ENCODE data around the gene CYTH3.

Gene CYTH3

DNA sequence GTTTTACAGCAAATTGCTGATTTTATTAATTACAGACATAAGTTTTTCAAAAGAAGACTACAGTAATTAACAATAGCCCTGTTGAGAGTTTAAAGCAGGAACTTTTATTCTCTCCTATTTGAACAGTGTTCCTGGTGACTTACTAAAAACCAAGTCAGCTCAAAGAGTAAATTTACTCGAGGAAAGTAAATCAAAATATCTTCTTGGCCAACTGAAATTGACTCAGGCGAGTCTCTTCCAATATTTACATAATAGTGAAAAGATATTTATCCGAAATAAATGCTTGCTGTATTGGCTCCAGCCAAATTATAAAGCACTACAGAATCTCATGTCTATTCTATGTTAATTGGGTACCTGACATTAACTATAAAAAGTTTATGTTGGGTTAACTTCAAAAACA lies 13.2 kb downstream of the CYTH3 start:
- TF ChIP-seq POLR2AphosphoS5 (IDR thresholded peaks at IDR 0.05; ENCODE audit: low read depth, low read length) (no peak), POLR2A (IDR thresholded peaks at IDR 0.05; ENCODE audit: low read depth, low read length) (no peak), SPI1 (IDR thresholded peaks at IDR 0.05; ENCODE audit: low read depth, low read length) (no peak), POU2F2 (IDR thresholded peaks at IDR 0.05; ENCODE audit: low read depth, low read length) (no peak), TAF1 (IDR thresholded peaks at IDR 0.05; ENCODE audit: low read depth, low read length) (no peak), PAX5 (IDR thresholded peaks at IDR 0.05; ENCODE audit: insufficient read depth, low read length, severe bottlenecking) (no peak)
- no peak for DNase-seq (ENCODE audit: insufficient read length, low spot score)
- FAIRE-seq: no peak

GRCh38 chr7:6258440-6259182 lies 13.8 kb downstream of the CYTH3 start:
- TF ChIP-seq SPI1 (IDR thresholded peaks at IDR 0.05; ENCODE audit: low read depth, low read length) (peak; percentile 50; the same call in 1 of the 2 replicates), POU2F2 (IDR thresholded peaks at IDR 0.05; ENCODE audit: low read depth, low read length) (no peak)
- DNase-seq (ENCODE audit: insufficient read length, low spot score) (no peak), FAIRE-seq (peak; percentile 76)

GRCh38 chr7:6257675-6258074 lies 14.7 kb downstream of the CYTH3 start:
- no peak for DNase-seq (ENCODE audit: insufficient read length, low spot score)
- TF ChIP-seq POLR2A (IDR thresholded peaks at IDR 0.05; ENCODE audit: low read depth, low read length) (peak; percentile 87), POLR2AphosphoS5 (IDR thresholded peaks at IDR 0.05; ENCODE audit: low read depth, low read length) (peak; percentile 76; the same call in 1 of the 2 replicates), PAX5 (IDR thresholded peaks at IDR 0.05; ENCODE audit: insufficient read depth, low read length, severe bottlenecking) (no peak), TAF1 (IDR thresholded peaks at IDR 0.05; ENCODE audit: low read depth, low read length) (peak; percentile 84)
- FAIRE-seq: peak; percentile 78

GRCh38 chr7:6256677-6257535 lies 15.5 kb downstream of the CYTH3 start:
- TF ChIP-seq TAF1 (IDR thresholded peaks at IDR 0.05; ENCODE audit: low read depth, low read length) (0 out of 2 replicates have a peak, but pooled peaks have one; percentile 37), PAX5 (IDR thresholded peaks at IDR 0.05; ENCODE audit: insufficient read depth, low read length, severe bottlenecking) (no peak), POLR2AphosphoS5 (IDR thresholded peaks at IDR 0.05; ENCODE audit: low read depth, low read length) (peak; percentile 80), POU2F2 (IDR thresholded peaks at IDR 0.05; ENCODE audit: low read depth, low read length) (peak; percentile 54; the same call in 1 of the 2 replicates), POLR2A (IDR thresholded peaks at IDR 0.05; ENCODE audit: low read depth, low read length) (peak; percentile 74), SPI1 (IDR thresholded peaks at IDR 0.05; ENCODE audit: low read depth, low read length) (0 out of 2 replicates have a peak, but pooled peaks have one; percentile 8)
- peak; percentile 96 for FAIRE-seq
- no peak for DNase-seq (ENCODE audit: insufficient read length, low spot score)

DNA sequence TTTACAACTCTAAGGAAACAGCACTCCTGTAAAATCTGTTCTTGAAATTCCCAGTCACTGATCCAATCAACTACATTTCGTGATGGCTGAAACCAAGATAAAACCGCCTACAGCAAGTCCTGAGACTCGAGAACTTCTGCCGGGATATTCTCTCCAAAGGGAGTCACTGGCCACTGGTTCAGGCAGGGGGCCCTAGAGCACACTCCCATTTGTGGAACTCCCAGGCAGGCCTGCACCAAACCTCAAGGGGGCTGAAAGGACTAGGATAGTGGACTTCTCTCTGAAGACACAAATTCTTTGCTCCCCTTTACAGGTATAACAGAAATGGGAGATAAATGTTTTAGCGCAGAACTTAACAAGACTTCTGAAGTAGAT lies 16.3 kb downstream of the CYTH3 start:
- no peak for TF ChIP-seq TAF1 (IDR thresholded peaks at IDR 0.05; ENCODE audit: low read depth, low read length)
- TF ChIP-seq POU2F2 (IDR thresholded peaks at IDR 0.05; ENCODE audit: low read depth, low read length): no peak
- no peak for TF ChIP-seq POLR2A (IDR thresholded peaks at IDR 0.05; ENCODE audit: low read depth, low read length)
- no peak for TF ChIP-seq SPI1 (IDR thresholded peaks at IDR 0.05; ENCODE audit: low read depth, low read length)
- no peak for TF ChIP-seq PAX5 (IDR thresholded peaks at IDR 0.05; ENCODE audit: insufficient read depth, low read length, severe bottlenecking)
- TF ChIP-seq POLR2AphosphoS5 (IDR thresholded peaks at IDR 0.05; ENCODE audit: low read depth, low read length): no peak
- FAIRE-seq (no peak), DNase-seq (ENCODE audit: insufficient read length, low spot score) (no peak)

DNA sequence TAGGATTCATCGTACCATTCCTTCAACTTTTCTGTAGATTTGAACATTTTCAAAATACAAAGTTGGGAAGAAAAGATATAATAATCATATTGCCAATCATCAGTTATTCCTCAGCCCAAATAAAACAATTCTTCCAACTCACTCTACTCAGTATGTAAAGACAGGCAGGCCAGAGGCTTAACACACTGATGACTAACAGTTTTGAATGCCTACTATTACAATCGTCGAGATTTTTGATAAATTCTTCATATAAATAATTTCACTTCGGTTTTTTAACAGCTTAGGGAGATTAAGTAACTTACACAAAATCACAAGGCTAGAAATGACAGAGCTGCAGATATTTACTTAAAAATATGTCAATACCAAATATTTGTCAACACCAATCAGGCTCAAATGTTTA lies 17.6 kb downstream of the CYTH3 start:
- TF ChIP-seq POLR2A (IDR thresholded peaks at IDR 0.05; ENCODE audit: low read depth, low read length): no peak
- TF ChIP-seq POLR2AphosphoS5 (IDR thresholded peaks at IDR 0.05; ENCODE audit: low read depth, low read length): no peak
- no peak for TF ChIP-seq PAX5 (IDR thresholded peaks at IDR 0.05; ENCODE audit: insufficient read depth, low read length, severe bottlenecking)
- TF ChIP-seq SPI1 (IDR thresholded peaks at IDR 0.05; ENCODE audit: low read depth, low read length): no peak
- no peak for TF ChIP-seq POU2F2 (IDR thresholded peaks at IDR 0.05; ENCODE audit: low read depth, low read length)
- no peak for TF ChIP-seq TAF1 (IDR thresholded peaks at IDR 0.05; ENCODE audit: low read depth, low read length)
- no peak for DNase-seq (ENCODE audit: insufficient read length, low spot score)
- no peak for FAIRE-seq

GRCh38 chr7:6252748-6253147 lies 19.7 kb downstream of the CYTH3 start:
- DNase-seq (ENCODE audit: insufficient read length, low spot score) (no peak), FAIRE-seq (no peak)
- TF ChIP-seq POLR2AphosphoS5 (IDR thresholded peaks at IDR 0.05; ENCODE audit: low read depth, low read length): no peak
- TF ChIP-seq SPI1 (IDR thresholded peaks at IDR 0.05; ENCODE audit: low read depth, low read length): no peak
- no peak for TF ChIP-seq POU2F2 (IDR thresholded peaks at IDR 0.05; ENCODE audit: low read depth, low read length)
- no peak for TF ChIP-seq POLR2A (IDR thresholded peaks at IDR 0.05; ENCODE audit: low read depth, low read length)
- no peak for TF ChIP-seq PAX5 (IDR thresholded peaks at IDR 0.05; ENCODE audit: insufficient read depth, low read length, severe bottlenecking)
- no peak for TF ChIP-seq TAF1 (IDR thresholded peaks at IDR 0.05; ENCODE audit: low read depth, low read length)

GRCh38 chr7:6252341-6252746 lies 20.1 kb downstream of the CYTH3 start:
- FAIRE-seq (no peak), DNase-seq (ENCODE audit: insufficient read length, low spot score) (no peak)
- TF ChIP-seq PAX5 (IDR thresholded peaks at IDR 0.05; ENCODE audit: insufficient read depth, low read length, severe bottlenecking) (no peak), POLR2A (IDR thresholded peaks at IDR 0.05; ENCODE audit: low read depth, low read length) (no peak), SPI1 (IDR thresholded peaks at IDR 0.05; ENCODE audit: low read depth, low read length) (no peak), TAF1 (IDR thresholded peaks at IDR 0.05; ENCODE audit: low read depth, low read length) (no peak), POU2F2 (IDR thresholded peaks at IDR 0.05; ENCODE audit: low read depth, low read length) (no peak), POLR2AphosphoS5 (IDR thresholded peaks at IDR 0.05; ENCODE audit: low read depth, low read length) (no peak)

GRCh38 chr7:6251653-6252052 lies 20.8 kb downstream of the CYTH3 start:
- no peak for TF ChIP-seq PAX5 (IDR thresholded peaks at IDR 0.05; ENCODE audit: insufficient read depth, low read length, severe bottlenecking)
- TF ChIP-seq POU2F2 (IDR thresholded peaks at IDR 0.05; ENCODE audit: low read depth, low read length): no peak
- no peak for TF ChIP-seq TAF1 (IDR thresholded peaks at IDR 0.05; ENCODE audit: low read depth, low read length)
- no peak for TF ChIP-seq SPI1 (IDR thresholded peaks at IDR 0.05; ENCODE audit: low read depth, low read length)
- TF ChIP-seq POLR2AphosphoS5 (IDR thresholded peaks at IDR 0.05; ENCODE audit: low read depth, low read length): no peak
- no peak for TF ChIP-seq POLR2A (IDR thresholded peaks at IDR 0.05; ENCODE audit: low read depth, low read length)
- no peak for FAIRE-seq
- DNase-seq (ENCODE audit: insufficient read length, low spot score): no peak
